Measurements from ENCODE around the gene ERN1. TPM values are rescaled to one million over a fixed set of nuclear protein-coding genes. Genes with fewer than 3 reads are reported as not detected.

Gene ERN1
- polyA plus RNA-seq, 1 donor from 2014 or later = 2.3 TPM

DNA sequence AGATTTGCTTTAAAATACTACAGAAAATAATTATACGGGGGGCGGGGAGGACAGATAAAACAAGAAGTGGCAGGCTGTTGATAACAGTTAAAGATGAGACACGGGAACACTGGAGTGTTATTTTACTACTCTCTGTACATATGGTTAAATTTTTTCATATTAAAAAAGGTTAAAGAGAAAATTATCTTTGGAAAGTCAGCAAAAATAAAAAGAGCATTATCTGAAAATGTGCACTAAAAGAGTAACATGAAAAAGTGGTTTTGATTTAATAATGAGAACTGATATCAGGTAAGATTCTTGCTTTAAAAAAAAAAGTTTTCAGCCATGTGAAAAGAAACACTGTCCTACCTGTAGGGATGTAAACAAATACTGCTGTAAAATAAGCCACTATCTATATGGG, 46.9 kb downstream of the ERN1 start:
- H3K27ac ChIP-seq (ENCODE audit: low read length) = no peak overlapping the region
- TF ChIP-seq RAD21 (conservative IDR thresholded peaks at IDR 0.05) (no peak), MXI1 (conservative IDR thresholded peaks at IDR 0.05; ENCODE audit: poor library complexity, severe bottlenecking) (no peak), TAF1 (IDR thresholded peaks at IDR 0.05; ENCODE audit: low read depth) (no peak), POLR2AphosphoS5 (IDR thresholded peaks at IDR 0.05) (no peak), SMC3 (conservative IDR thresholded peaks at IDR 0.05; ENCODE audit: poor library complexity) (no peak), EP300 (conservative IDR thresholded peaks at IDR 0.05; ENCODE audit: poor library complexity, severe bottlenecking) (no peak), EZH2 (IDR thresholded peaks at IDR 0.05; ENCODE audit: borderline replicate concordance, insufficient read depth, low read length, poor library complexity, severe bottlenecking) (no peak)
- TF ChIP-seq, protein P1, sequence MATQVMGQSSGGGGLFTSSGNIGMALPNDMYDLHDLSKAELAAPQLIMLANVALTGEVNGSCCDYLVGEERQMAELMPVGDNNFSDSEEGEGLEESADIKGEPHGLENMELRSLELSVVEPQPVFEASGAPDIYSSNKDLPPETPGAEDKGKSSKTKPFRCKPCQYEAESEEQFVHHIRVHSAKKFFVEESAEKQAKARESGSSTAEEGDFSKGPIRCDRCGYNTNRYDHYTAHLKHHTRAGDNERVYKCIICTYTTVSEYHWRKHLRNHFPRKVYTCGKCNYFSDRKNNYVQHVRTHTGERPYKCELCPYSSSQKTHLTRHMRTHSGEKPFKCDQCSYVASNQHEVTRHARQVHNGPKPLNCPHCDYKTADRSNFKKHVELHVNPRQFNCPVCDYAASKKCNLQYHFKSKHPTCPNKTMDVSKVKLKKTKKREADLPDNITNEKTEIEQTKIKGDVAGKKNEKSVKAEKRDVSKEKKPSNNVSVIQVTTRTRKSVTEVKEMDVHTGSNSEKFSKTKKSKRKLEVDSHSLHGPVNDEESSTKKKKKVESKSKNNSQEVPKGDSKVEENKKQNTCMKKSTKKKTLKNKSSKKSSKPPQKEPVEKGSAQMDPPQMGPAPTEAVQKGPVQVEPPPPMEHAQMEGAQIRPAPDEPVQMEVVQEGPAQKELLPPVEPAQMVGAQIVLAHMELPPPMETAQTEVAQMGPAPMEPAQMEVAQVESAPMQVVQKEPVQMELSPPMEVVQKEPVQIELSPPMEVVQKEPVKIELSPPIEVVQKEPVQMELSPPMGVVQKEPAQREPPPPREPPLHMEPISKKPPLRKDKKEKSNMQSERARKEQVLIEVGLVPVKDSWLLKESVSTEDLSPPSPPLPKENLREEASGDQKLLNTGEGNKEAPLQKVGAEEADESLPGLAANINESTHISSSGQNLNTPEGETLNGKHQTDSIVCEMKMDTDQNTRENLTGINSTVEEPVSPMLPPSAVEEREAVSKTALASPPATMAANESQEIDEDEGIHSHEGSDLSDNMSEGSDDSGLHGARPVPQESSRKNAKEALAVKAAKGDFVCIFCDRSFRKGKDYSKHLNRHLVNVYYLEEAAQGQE (IDR thresholded peaks at IDR 0.05; ENCODE audit: borderline replicate concordance) = no peak
- TF ChIP-seq, protein P2, sequence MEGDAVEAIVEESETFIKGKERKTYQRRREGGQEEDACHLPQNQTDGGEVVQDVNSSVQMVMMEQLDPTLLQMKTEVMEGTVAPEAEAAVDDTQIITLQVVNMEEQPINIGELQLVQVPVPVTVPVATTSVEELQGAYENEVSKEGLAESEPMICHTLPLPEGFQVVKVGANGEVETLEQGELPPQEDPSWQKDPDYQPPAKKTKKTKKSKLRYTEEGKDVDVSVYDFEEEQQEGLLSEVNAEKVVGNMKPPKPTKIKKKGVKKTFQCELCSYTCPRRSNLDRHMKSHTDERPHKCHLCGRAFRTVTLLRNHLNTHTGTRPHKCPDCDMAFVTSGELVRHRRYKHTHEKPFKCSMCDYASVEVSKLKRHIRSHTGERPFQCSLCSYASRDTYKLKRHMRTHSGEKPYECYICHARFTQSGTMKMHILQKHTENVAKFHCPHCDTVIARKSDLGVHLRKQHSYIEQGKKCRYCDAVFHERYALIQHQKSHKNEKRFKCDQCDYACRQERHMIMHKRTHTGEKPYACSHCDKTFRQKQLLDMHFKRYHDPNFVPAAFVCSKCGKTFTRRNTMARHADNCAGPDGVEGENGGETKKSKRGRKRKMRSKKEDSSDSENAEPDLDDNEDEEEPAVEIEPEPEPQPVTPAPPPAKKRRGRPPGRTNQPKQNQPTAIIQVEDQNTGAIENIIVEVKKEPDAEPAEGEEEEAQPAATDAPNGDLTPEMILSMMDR (IDR thresholded peaks at IDR 0.05; ENCODE audit: poor library complexity, severe bottlenecking) = no peak

DNA sequence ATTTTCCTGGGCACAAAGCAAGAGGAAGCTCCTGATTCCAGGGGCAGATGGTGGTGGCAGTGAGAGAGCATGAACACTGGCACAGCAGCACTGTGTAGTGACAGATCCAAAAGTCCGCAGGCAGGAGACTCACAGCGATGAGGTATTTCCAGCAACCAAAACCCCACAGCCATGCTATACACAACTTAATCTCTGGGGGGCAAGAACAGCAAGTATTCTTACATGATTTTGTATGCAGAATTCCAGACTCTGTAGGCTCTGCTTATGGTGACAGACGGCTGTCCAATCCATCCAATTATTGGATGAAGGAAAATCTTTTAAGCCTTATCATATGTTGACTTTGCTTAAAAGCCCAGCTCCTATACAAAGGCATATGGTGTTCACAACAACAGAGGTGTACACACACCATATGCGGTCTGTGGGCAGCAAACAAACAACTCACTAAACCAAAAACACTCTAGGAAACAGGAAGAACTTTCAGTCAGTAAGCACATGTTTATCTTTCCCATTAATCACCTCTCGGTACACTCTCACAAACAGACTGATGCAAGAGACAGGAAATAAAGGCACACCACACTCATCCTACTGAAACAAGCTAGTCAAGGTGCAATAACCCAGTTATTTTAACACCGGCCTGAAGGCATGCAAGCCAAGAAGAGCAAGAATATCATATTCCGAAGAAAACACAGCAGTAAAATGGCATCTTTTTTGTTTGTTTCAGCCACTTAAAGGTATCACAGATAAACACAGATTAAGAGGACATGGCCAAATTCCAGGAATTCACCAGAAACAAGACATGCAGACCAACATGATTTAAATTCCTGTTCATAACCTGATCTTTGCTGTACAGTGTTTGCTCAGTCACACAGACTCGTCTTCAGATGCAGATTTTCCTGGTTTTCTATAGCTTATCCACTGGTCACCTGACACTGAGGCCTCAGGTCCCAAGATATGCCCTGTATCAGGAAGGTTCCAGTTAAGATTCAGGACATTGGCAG, 47.8 kb downstream of the ERN1 start:
- TF ChIP-seq, protein P1 (IDR thresholded peaks at IDR 0.05; ENCODE audit: borderline replicate concordance) = no peak
- TF ChIP-seq, protein P2 (IDR thresholded peaks at IDR 0.05; ENCODE audit: poor library complexity, severe bottlenecking) = peak; percentile 32
- TF ChIP-seq EP300 (conservative IDR thresholded peaks at IDR 0.05; ENCODE audit: poor library complexity, severe bottlenecking) = peak; percentile 15
- Histone ChIP-seq H3K9ac (ENCODE audit: low read length) (no peak overlapping the region), H3K27ac (ENCODE audit: low read length) (no peak overlapping the region), H3K9me2 (ENCODE audit: insufficient read depth, low read length) (no peaks in the 10 kb centered on the region), H2AFZ (ENCODE audit: low read depth, low read length) (no peak overlapping the region), H3K36me3 (ENCODE audit: insufficient read depth, low read length) (no peaks in the 10 kb centered on the region), H3K4me3 (ENCODE audit: low read length) (no peak overlapping the region), H4K20me1 (ENCODE audit: insufficient read depth) (no peaks in the 10 kb centered on the region), H3K9me3 (ENCODE audit: low read length) (no peaks in the 10 kb centered on the region), H3K27me3 (ENCODE audit: insufficient read depth, low read depth, low read length) (no peaks in the 10 kb centered on the region), H3F3A (ENCODE audit: insufficient read depth, low read length, poor library complexity, severe bottlenecking) (no peaks in the 10 kb centered on the region), H3K4me2 (ENCODE audit: low read length) (no peak overlapping the region), H3K79me2 (replicated peaks; ENCODE audit: insufficient read depth, low read length) (no peaks in the 10 kb centered on the region)

More for the DNA sequence above, 46.9 kb downstream of the ERN1 start:
- no peaks in the 10 kb centered on the region for H3K9me3 ChIP-seq (ENCODE audit: low read length)
- H3K9ac ChIP-seq (ENCODE audit: low read length) = no peak overlapping the region
- no peaks in the 10 kb centered on the region for H3K27me3 ChIP-seq (ENCODE audit: insufficient read depth, low read depth, low read length)
- no peaks in the 10 kb centered on the region for H3F3A ChIP-seq (ENCODE audit: insufficient read depth, low read length, poor library complexity, severe bottlenecking)
- no peak overlapping the region for H3K4me2 ChIP-seq (ENCODE audit: low read length)
- H3K4me3 ChIP-seq (ENCODE audit: low read length) = no peak overlapping the region
- H4K20me1 ChIP-seq (ENCODE audit: insufficient read depth) = no peaks in the 10 kb centered on the region
- no peak overlapping the region for H2AFZ ChIP-seq (ENCODE audit: low read depth, low read length)
- H3K36me3 ChIP-seq (ENCODE audit: insufficient read depth, low read length) = no peaks in the 10 kb centered on the region
- no peaks in the 10 kb centered on the region for H3K79me2 ChIP-seq (replicated peaks; ENCODE audit: insufficient read depth, low read length)
- H3K9me2 ChIP-seq (ENCODE audit: insufficient read depth, low read length) = no peaks in the 10 kb centered on the region

Measured in neural cell (in vitro differentiated cells).